GM12874 (cell line): ENCODE data around the gene FMN1.

Experiments
- CTCF ChIP-seq: IDR thresholded peaks from 2 replicates; pipeline ENCODE4 v1.5.1; 2011; ENCODE audit warnings: low read depth, mild to moderate bottlenecking, control low read depth, low read length, moderate library complexity; ENCODE audit not compliant: insufficient read depth

The FMN1 gene

GRCh38 chr15:33119865-33120264 is 74.6 kb downstream of the FMN1 start:
- no peak for TF ChIP-seq CTCF

GRCh38 chr15:33119273-33119672 is 75.2 kb downstream of the FMN1 start:
- no peak for TF ChIP-seq CTCF

GRCh38 chr15:33116198-33116597 is 78.3 kb downstream of the FMN1 start:
- TF ChIP-seq CTCF: no peak

GRCh38 chr15:33115191-33115861 is 79.2 kb downstream of the FMN1 start:
- TF ChIP-seq CTCF: no peak

GRCh38 chr15:33114374-33114717 is 80.2 kb downstream of the FMN1 start:
- TF ChIP-seq CTCF: no peak

- no peak for TF ChIP-seq CTCF
These were observed 80.7 kb downstream of the FMN1 start for GRCh38 chr15:33113666-33114373.

GRCh38 chr15:33112541-33113105 is 81.9 kb downstream of the FMN1 start:
- no peak for TF ChIP-seq CTCF
